Thoracic aorta (tissue), 2 donors: ENCODE data around the gene VSX1. TPM values are rescaled to one million over a fixed set of nuclear protein-coding genes. Genes with fewer than 3 reads are reported as not detected.
A peak's percentile ranks its signal among the peaks of the same experiment; 100 is the strongest.

Source experiments
- ATAC-seq: fragments of 150-250 bp; one replicate; pipeline ENCODE4 v1.8.0; 2017; ENCODE audit warnings: low read depth; ENCODE audit not compliant: insufficient number of reproducible peaks, low FRiP score
- DNase-seq: peaks from one replicate; pipeline ENCODE4 v3.0.0-alpha.2; 2020; ENCODE audit warnings: low spot score
- H3K27ac ChIP-seq, 2 donors: fragments of 200-600 bp; sonication (generic); 1 replicate in 1 of 2; 2 replicates in 1 of 2; pipeline ENCODE4 v1.5.1; 2016; ENCODE audit warnings: mild to moderate bottlenecking in 2 of 2, moderate library complexity in 2 of 2
- H3K27me3 ChIP-seq: fragments of 200-600 bp; sonication (generic); replicated peaks from 2 replicates; pipeline ENCODE4 v1.6.0; 2016; ENCODE audit warnings: mild to moderate bottlenecking; ENCODE audit not compliant: insufficient read depth
- H3K36me3 ChIP-seq: fragments of 200-600 bp; sonication (generic); one replicate; pipeline ENCODE4 v1.5.1; 2016
- H3K4me1 ChIP-seq, 2 donors: fragments of 200-600 bp; sonication (generic); 1 replicate in 1 of 2; 2 replicates in 1 of 2; pipeline versions ENCODE4 v1.5.1 to v1.6.0; 2016; ENCODE audit warnings: low read depth in 2 of 2, mild to moderate bottlenecking in 1 of 2; ENCODE audit not compliant: control insufficient read depth in 1 of 2
- H3K4me3 ChIP-seq: fragments of 200-600 bp; sonication (generic); 2 replicates; pipeline ENCODE4 v1.5.1; 2016; ENCODE audit warnings: mild to moderate bottlenecking
- H3K9me3 ChIP-seq: fragments of 200-600 bp; sonication (generic); 2 replicates; pipeline ENCODE4 v1.5.1; 2016
- CTCF ChIP-seq: fragments of 200-600 bp; sonication (generic); IDR thresholded peaks from one replicate; pipeline ENCODE4 v1.5.1; 2019; ENCODE audit warnings: antibody characterized with exemption
- total RNA-seq, 2 donors: library from RNA; depleted of rRNA; stranded (reverse); fragments of >200 nt; gene quantifications; one replicate each; pipeline versions ENCODE4 v1.1.0 to v1.2.3, GENCODE V29; 2016

Gene VSX1
- total RNA-seq, 2 donors from 2014 or later = not detected

- no peaks in the 10 kb centered on the region for H3K27me3 ChIP-seq
- TF ChIP-seq CTCF = no peak
- peaks cover 76 to 100% of the 10 kb centered on the region in 2 donors for H3K4me1 ChIP-seq
- H3K36me3 ChIP-seq = peaks cover 6% of the 10 kb centered on the region
- no peak for ATAC-seq
- no peaks in the 10 kb centered on the region for H3K9me3 ChIP-seq
- no peak overlapping the region for H3K4me3 ChIP-seq
- DNase-seq = no peak
- peak overlapping the region; percentile 95 for H3K27ac ChIP-seq
These were observed 40.0 kb downstream of the VSX1 start for GRCh38 chr20:25041813-25042530.

GRCh38 chr20:25040438-25040831 lies 41.5 kb downstream of the VSX1 start:
- H3K36me3 ChIP-seq = no peaks in the 10 kb centered on the region
- H3K4me1 ChIP-seq = peaks cover 86 to 100% of the 10 kb centered on the region in 2 donors
- peak overlapping the region; percentile 95 for H3K27ac ChIP-seq
- ATAC-seq (peak; percentile 16), DNase-seq (no peak)
- no peak for TF ChIP-seq CTCF
- no peaks in the 10 kb centered on the region for H3K27me3 ChIP-seq
- no peaks in the 10 kb centered on the region for H3K9me3 ChIP-seq
- peak overlapping the region; percentile 38 for H3K4me3 ChIP-seq

- ATAC-seq (peak; percentile 70), DNase-seq (peak; percentile 63)
- H3K27ac ChIP-seq = peak overlapping the region; percentile 95
- H3K27me3 ChIP-seq = no peaks in the 10 kb centered on the region
- TF ChIP-seq CTCF = peak; percentile 38
- H3K4me1 ChIP-seq = peaks cover 86 to 97% of the 10 kb centered on the region in 2 donors
- no peaks in the 10 kb centered on the region for H3K9me3 ChIP-seq
- H3K36me3 ChIP-seq = no peaks in the 10 kb centered on the region
- peak overlapping the region; percentile 38 for H3K4me3 ChIP-seq
These were observed 42.1 kb downstream of the VSX1 start for GRCh38 chr20:25039697-25040437.

GRCh38 chr20:25038591-25039015 lies 43.3 kb downstream of the VSX1 start:
- no peak for TF ChIP-seq CTCF
- Histone ChIP-seq H3K4me3 (peak overlapping the region; percentile 38), H3K4me1 (peaks cover 76 to 85% of the 10 kb centered on the region in 2 donors), H3K27ac (peak overlapping the region; percentile 95), H3K27me3 (no peaks in the 10 kb centered on the region), H3K36me3 (no peaks in the 10 kb centered on the region), H3K9me3 (no peaks in the 10 kb centered on the region)
- ATAC-seq (no peak), DNase-seq (no peak)

GRCh38 chr20:25038103-25038410 lies 43.9 kb downstream of the VSX1 start:
- no peaks in the 10 kb centered on the region for H3K36me3 ChIP-seq
- peaks cover 70 to 85% of the 10 kb centered on the region in 2 donors for H3K4me1 ChIP-seq
- no peaks in the 10 kb centered on the region for H3K27me3 ChIP-seq
- H3K27ac ChIP-seq = peak overlapping the region; percentile 95
- no peak for TF ChIP-seq CTCF
- peak overlapping the region; percentile 9 for H3K4me3 ChIP-seq
- H3K9me3 ChIP-seq = no peaks in the 10 kb centered on the region
- DNase-seq (no peak), ATAC-seq (no peak)
